ENCODE measurements around the gene BLVRA. TPM values are rescaled to one million over a fixed set of nuclear protein-coding genes. Genes with fewer than 3 reads are reported as not detected.
"Not testable (repeated sequence)": the region's sequence is repeated elsewhere in the genome, so short reads cannot be mapped to it uniquely, and the experiment has no call there.

The BLVRA gene
- total RNA-seq (ENCODE audit: low replicate concordance) = 24.0 and 60.3 TPM in 2 replicates

GRCh38 chr7:43758029-43758821 lies at the start of gene BLVRA:
Gene BLVRA, plus strand, starts transcription at chr7:43758680. Its CDS starts 12,479 bp downstream, at chr7:43771159.
- TF ChIP-seq CTCF (IDR thresholded peaks at IDR 0.05; ENCODE audit: insufficient read depth, low read length) = no peak
- peak; percentile 29 for DNase-seq (ENCODE audit: low read depth)
- H3K4me3 ChIP-seq (ENCODE audit: low read depth, low read length) = peak within 1 kb of the TSS; percentile 77

- DNase-seq (ENCODE audit: low read depth) = no peak
- TF ChIP-seq CTCF (IDR thresholded peaks at IDR 0.05; ENCODE audit: insufficient read depth, low read length) = no peak
- no peak overlapping the region for H3K4me3 ChIP-seq (ENCODE audit: low read depth, low read length)
These were observed 47.0 kb upstream of the BLVRA start for GRCh38 chr7:43711503-43711902.

- not testable (repeated sequence) for DNase-seq (ENCODE audit: low read depth); H3K4me3 ChIP-seq (ENCODE audit: low read depth, low read length)
These were observed 42.5 kb upstream of the BLVRA start for GRCh38 chr7:43715966-43716365.

- TF ChIP-seq CTCF (IDR thresholded peaks at IDR 0.05; ENCODE audit: insufficient read depth, low read length) = no peak
- H3K4me3 ChIP-seq (ENCODE audit: low read depth, low read length) = no peak overlapping the region
These were observed 41.9 kb upstream of the BLVRA start for GRCh38 chr7:43716598-43716997.

GRCh38 chr7:43721193-43721806 lies 37.2 kb upstream of the BLVRA start:
- peak; percentile 81 for DNase-seq (ENCODE audit: low read depth)
- H3K4me3 ChIP-seq (ENCODE audit: low read depth, low read length) = no peak overlapping the region
- peak; percentile 54 for TF ChIP-seq CTCF (IDR thresholded peaks at IDR 0.05; ENCODE audit: insufficient read depth, low read length)

More at GRCh38 chr7:43716598-43716997, 41.9 kb upstream of the BLVRA start:
- DNase-seq (ENCODE audit: low read depth) = no peak

GRCh38 chr7:43723007-43723341 lies 35.5 kb upstream of the BLVRA start:
- no peak for TF ChIP-seq CTCF (IDR thresholded peaks at IDR 0.05; ENCODE audit: insufficient read depth, low read length)
- H3K4me3 ChIP-seq (ENCODE audit: low read depth, low read length) = no peak overlapping the region
- no peak for DNase-seq (ENCODE audit: low read depth)

GRCh38 chr7:43725251-43725650 lies 33.2 kb upstream of the BLVRA start:
- no peak for TF ChIP-seq CTCF (IDR thresholded peaks at IDR 0.05; ENCODE audit: insufficient read depth, low read length)
- no peak overlapping the region for H3K4me3 ChIP-seq (ENCODE audit: low read depth, low read length)
- DNase-seq (ENCODE audit: low read depth) = no peak

Measured in fibroblast of the aortic adventitia (primary cell).